Peyer's patch (tissue), 4 donors: Measurements from ENCODE around the gene SHB. TPM values are rescaled to one million over a fixed set of nuclear protein-coding genes. Genes with fewer than 3 reads are reported as not detected.

Experiments used
- DNase-seq, 3 donors: peaks; one replicate each; pipeline ENCODE4 v3.0.0-alpha.2; 2017 to 2019
- H3K27ac ChIP-seq, 4 donors: fragments of 200-600 bp; sonication (generic); one replicate each; pipeline ENCODE4 v1.5.1; 2016 to 2019
- H3K27me3 ChIP-seq, 2 donors: fragments of 200-600 bp; sonication (generic); one replicate each; pipeline ENCODE4 v1.5.1; 2019
- H3K36me3 ChIP-seq, 3 donors: fragments of 200-600 bp; sonication (generic); one replicate each; pipeline ENCODE4 v1.5.1; 2016 to 2019
- H3K4me1 ChIP-seq, 4 donors: fragments of 200-600 bp; sonication (generic); one replicate each; pipeline ENCODE4 v1.5.1; 2016 to 2019
- H3K4me3 ChIP-seq, 4 donors: fragments of 200-600 bp; sonication (generic); 1 replicate in 3 of 4; 2 replicates in 1 of 4; pipeline ENCODE4 v1.5.1; 2016 to 2019; ENCODE audit warnings: mild to moderate bottlenecking in 1 of 4
- H3K9me3 ChIP-seq, 4 donors: fragments of 200-600 bp; sonication (generic); one replicate each; pipeline ENCODE4 v1.5.1; 2016 to 2019; ENCODE audit warnings: mild to moderate bottlenecking in 1 of 4
- POLR2A ChIP-seq, 2 donors: fragments of 450-650 bp; IDR thresholded peaks; one replicate each; pipeline ENCODE4 v1.5.1; 2017; ENCODE audit warnings: antibody characterized with exemption in 2 of 2, mild to moderate bottlenecking in 2 of 2, moderate library complexity in 2 of 2
- total RNA-seq, 4 donors: library from RNA; depleted of rRNA; stranded (reverse); fragments of >200 nt; gene quantifications; one replicate each; pipeline ENCODE4 v1.1.0, GENCODE V29; 2016
- TF ChIP-seq, protein P1 (sequence below), 6 experiments: fragments of 450-650 bp in 4 of 6; fragments of 200-600 bp in 2 of 6; sonication (generic) in 1 of 6; IDR thresholded peaks; one replicate each; pipeline ENCODE4 v1.5.1; 2017 to 2019; ENCODE audit warnings: antibody characterized with exemption in 6 of 6, mild to moderate bottlenecking in 3 of 6, moderate library complexity in 1 of 6

The SHB gene
- total RNA-seq, 4 donors from 2014 or later = 14.5 to 31.1 (median 25.6) TPM

DNA sequence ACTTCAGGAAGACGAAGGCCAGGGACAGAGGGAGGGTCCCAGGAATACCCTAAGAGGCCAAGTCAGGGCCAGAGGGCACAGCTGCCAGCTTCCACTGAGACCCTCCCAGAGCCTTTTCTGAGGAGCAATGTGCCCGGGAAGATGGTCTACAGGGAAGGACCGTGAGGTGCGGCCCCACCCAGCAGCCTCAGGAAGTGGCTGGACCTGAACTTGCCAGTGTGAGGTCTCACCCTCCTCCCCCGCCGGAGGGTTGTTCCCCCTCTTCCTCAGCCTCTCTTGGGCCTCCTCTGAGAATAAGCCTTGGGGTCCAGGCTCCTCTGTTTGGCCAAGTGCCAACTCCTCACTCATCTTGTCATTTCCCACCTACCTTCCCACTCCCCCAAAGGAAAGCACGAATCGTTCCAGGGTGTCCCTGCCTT, 151.7 kb downstream of the SHB start:
- Histone ChIP-seq H3K36me3 (peaks cover 0 to 15% (median 0%) of the 10 kb centered on the region in 3 donors), H3K27ac (no peak overlapping the region), H3K4me1 (no peaks in the 10 kb centered on the region), H3K4me3 (no peak overlapping the region), H3K9me3 (no peaks in the 10 kb centered on the region), H3K27me3 (no peaks in the 10 kb centered on the region)
- no peak for DNase-seq
- TF ChIP-seq, protein P1, sequence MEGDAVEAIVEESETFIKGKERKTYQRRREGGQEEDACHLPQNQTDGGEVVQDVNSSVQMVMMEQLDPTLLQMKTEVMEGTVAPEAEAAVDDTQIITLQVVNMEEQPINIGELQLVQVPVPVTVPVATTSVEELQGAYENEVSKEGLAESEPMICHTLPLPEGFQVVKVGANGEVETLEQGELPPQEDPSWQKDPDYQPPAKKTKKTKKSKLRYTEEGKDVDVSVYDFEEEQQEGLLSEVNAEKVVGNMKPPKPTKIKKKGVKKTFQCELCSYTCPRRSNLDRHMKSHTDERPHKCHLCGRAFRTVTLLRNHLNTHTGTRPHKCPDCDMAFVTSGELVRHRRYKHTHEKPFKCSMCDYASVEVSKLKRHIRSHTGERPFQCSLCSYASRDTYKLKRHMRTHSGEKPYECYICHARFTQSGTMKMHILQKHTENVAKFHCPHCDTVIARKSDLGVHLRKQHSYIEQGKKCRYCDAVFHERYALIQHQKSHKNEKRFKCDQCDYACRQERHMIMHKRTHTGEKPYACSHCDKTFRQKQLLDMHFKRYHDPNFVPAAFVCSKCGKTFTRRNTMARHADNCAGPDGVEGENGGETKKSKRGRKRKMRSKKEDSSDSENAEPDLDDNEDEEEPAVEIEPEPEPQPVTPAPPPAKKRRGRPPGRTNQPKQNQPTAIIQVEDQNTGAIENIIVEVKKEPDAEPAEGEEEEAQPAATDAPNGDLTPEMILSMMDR (IDR thresholded peaks at IDR 0.05) = no peak
- no peak for TF ChIP-seq POLR2A (IDR thresholded peaks at IDR 0.05)

DNA sequence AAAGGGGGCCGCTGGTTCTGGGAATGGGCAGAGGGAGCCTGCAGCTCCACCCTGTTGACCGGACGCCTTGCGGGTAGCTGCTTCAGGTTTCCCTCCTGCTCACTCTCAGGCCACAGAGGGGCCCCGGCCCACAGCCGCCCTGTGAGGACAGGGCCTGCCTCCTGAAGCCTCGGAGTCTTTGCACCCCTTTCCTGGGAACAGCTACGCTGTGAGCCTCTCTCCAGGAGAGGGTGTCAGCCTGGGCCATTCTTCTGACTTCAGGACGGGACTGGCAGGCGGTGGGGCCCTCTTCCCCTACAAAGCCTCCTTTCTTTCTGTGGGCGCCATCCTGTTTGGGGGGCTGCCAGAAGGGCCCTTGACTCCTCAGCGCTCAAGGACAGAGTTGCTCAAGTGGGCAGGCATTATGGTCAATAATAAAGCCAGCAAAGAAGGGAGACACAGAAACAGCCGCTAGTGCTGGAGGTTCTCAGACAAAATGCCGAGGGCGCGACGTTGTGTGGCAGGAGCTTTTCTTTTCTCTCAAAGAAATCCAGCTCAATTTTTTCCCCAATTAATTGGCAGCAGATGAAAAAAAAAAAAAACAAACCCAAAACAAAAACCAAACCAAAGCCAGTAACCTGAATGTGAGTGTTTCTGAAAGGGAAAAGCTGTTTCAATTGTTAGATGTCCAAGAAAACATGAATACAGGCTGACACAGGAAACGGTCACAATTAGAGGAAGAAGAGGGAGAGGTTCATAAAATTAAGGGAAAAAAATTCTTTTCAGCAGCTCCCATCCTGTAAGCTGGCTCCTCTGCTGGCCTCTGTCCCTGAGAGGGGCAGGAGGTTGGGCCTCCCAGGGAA, 152.3 kb downstream of the SHB start:
- Histone ChIP-seq H3K9me3 (no peaks in the 10 kb centered on the region), H3K36me3 (peaks cover 0 to 15% (median 0%) of the 10 kb centered on the region in 3 donors), H3K4me1 (no peaks in the 10 kb centered on the region), H3K27ac (no peak overlapping the region), H3K4me3 (no peak overlapping the region), H3K27me3 (no peaks in the 10 kb centered on the region)
- no peak for TF ChIP-seq POLR2A (IDR thresholded peaks at IDR 0.05)
- TF ChIP-seq, protein P1 (IDR thresholded peaks at IDR 0.05) = no peak
- DNase-seq = no peak

DNA sequence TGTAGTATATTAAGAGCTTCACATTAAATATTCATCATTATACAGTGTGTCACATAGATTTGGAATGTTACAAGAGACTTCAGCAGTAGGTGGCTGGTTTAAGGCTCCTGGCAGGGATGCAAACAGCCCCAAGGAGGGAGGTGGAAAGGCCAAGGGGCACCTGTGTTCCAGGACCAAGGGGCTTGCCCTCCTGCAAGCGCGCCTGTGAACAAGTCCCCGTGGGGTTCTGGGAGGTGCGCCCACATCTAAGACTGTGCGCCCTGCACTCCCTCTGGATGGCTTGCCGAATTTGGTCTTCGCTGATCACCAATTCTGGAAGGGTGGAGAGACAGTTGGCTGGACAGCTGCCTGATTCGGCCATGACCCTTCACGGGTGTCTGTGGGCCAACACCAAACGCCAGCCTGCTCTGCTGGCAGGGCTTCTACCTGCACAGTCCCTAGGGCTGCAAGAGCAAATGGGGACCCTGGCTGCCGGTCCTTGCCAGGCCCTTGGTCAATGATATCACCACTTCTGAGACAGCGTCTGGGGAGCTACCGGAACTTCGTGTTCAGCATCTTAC, 153.0 kb downstream of the SHB start:
- TF ChIP-seq POLR2A (IDR thresholded peaks at IDR 0.05) = no peak
- TF ChIP-seq, protein P1 (IDR thresholded peaks at IDR 0.05) = no peak
- no peak overlapping the region for H3K27ac ChIP-seq
- peak in 1 of 3 donors; percentile 37 for DNase-seq
- H3K4me3 ChIP-seq = no peak overlapping the region
- no peaks in the 10 kb centered on the region for H3K4me1 ChIP-seq
- H3K36me3 ChIP-seq = peaks cover 0 to 15% (median 0%) of the 10 kb centered on the region in 3 donors
- H3K27me3 ChIP-seq = no peaks in the 10 kb centered on the region
- H3K9me3 ChIP-seq = no peaks in the 10 kb centered on the region

DNA sequence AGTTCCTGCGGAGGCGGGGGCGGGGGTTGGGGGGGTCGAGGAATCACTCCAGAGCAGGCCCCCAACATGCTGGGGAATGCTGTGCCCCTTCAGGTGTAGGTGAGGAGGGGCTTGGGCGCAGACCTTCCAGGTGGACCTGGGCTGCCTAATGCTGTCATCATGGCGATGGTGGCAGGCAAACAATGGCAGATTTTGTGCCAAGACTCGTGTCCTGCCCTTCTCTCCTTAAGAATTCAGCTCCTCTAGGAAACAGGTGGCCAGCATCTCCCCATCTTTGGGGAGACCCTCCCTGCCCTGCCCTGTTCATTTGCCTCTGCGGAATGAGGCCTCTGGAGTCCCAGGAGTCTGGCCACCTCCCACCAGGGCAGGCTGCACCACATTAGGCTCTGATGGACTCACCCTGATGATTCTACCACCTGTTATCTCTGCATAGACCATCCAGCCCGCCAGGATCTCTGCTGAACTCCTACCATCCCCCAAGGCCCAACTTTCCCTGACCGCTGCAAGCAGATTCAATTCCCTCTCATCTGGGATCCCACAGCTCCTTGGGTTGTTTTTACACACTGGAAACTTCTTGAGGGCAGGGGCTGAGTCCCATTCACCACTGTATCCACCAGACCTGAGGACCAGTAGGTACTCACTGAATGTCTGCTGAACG, 154.2 kb downstream of the SHB start:
- no peaks in the 10 kb centered on the region for H3K4me1 ChIP-seq
- H3K9me3 ChIP-seq = no peaks in the 10 kb centered on the region
- TF ChIP-seq, protein P1 (IDR thresholded peaks at IDR 0.05) = no peak
- TF ChIP-seq POLR2A (IDR thresholded peaks at IDR 0.05) = no peak
- peaks cover 0 to 15% (median 0%) of the 10 kb centered on the region in 3 donors for H3K36me3 ChIP-seq
- H3K27me3 ChIP-seq = no peaks in the 10 kb centered on the region
- H3K4me3 ChIP-seq = no peak overlapping the region
- no peak overlapping the region for H3K27ac ChIP-seq
- DNase-seq = peak in 1 of 3 donors; percentile 39

DNA sequence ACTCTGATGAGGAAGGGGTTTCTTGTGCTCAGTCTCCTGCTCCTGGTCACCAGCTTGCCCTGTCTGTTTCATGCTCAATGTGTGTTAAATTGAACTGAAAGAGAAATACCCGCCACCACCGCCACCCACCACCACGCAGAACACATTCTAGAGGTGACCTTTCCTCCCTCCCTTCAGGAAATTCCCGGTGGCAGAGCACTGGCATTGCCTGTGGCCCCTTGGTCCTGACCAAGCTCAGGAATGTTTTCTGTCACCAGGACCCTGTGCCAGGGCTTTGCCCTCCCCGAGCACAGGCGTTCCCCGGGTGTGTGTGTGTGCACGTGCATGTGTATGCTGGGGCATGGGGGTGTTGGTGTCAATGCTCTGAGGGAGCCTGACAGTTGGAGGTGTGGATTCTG, 154.9 kb downstream of the SHB start:
- no peaks in the 10 kb centered on the region for H3K4me1 ChIP-seq
- H3K27ac ChIP-seq = no peak overlapping the region
- no peak for DNase-seq
- no peaks in the 10 kb centered on the region for H3K27me3 ChIP-seq
- TF ChIP-seq, protein P1 (IDR thresholded peaks at IDR 0.05) = no peak
- TF ChIP-seq POLR2A (IDR thresholded peaks at IDR 0.05) = no peak
- no peak overlapping the region for H3K4me3 ChIP-seq
- no peaks in the 10 kb centered on the region for H3K9me3 ChIP-seq
- peaks cover 0 to 12% (median 0%) of the 10 kb centered on the region in 3 donors for H3K36me3 ChIP-seq
